NCI-H2029 treated with DMSO at 0.1 percent for 48 hours (cell line): ENCODE results near the gene STK38L.

ENCODE experiments used
- DNase-seq: peaks from one replicate; lab custom pipeline; 2025; lab: John Stamatoyannopoulos, UW

STK38L gene

DNA sequence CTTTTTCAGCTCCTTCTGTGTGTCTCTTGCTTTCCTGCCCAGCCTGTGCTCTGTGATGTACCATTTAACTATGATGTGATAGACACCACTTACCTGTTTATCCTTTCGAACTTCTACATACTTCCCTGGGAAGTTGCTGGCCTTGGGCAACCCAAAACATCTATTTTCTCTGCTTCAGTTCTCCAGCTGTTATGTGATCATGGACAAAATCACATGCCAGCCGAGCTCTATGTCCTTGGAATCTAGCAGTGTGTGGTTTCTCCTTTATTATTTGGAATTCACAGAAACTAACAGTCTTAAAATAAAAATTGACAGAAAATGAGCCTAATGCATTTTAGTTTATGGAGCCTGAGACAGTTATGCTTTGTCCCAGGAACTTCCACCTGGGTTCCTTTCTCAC lies 111.4 kb downstream of the STK38L start:
- DNase-seq, result no peak

DNA sequence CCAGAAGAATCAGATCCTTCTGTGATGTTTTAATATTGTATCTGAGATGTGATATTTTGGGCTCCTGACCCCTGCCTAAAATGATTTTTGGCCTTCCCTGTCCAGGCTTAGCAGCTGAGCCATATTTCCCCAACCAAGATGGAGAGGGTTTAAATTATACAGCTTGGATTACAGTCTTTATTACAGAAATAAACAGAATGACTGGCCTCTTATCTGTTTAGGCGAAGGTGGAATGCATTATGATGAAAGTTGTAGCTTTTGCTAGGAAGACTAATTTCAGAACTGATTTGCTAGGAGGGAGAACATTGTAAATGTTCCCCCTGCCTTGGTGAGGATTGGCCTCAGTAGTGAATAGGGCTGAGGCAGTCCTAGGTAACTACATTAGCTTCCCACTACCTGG lies 111.9 kb downstream of the STK38L start:
- DNase-seq, result no peak

DNA sequence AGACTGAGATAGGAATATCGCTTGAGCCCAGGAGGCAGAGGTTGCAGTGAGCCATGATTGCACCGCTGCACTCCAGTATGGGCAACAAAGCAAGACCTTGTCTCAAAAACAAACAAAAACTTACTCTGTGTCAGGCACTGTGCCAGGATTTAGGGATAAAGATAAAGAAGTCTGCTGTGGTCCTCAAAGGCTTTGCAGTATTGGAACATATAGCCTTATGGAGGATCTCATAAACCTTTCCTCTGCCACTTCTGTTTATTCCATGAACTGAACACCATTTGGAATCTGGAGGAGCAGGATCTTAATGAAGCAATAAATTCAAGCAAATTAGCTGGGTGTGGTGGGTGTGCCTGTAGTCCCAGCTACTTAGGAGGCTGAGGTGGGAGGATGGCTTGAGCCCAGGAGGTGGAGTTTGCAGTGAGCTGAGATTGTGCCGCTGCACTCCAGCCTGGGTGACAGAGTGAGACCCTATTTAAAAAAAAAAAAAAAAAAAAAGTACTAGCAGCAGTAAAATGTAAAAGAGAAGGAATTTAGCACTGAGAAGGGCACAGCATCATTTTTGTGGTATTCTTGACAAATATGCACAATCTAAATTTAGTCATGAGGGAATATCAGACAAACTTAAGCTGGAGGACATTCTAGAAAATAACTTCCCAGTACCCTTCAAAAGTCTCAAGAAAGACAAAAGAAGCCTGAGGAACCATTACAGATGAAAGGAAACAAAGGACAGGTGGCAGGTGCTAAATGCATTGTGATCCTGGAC lies 115.7 kb downstream of the STK38L start:
- DNase-seq, result no peak

DNA sequence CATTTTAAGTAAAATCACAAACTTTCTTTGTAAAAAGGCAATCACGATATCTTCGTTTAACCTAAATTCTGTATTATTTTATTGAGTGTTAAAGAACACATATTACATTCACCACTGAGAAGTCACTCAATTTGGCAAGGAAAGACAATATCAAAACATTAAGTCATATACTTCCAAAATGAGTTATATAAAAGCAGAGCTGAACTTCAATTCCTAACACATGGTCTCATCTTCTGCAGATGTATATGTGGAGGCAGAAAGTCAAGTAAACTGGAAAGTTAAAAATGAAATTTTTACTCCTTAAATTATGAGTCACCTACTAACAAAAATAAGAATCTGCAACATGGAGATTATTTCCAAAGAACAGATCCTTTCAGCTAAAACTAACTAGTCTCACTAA lies 117.3 kb downstream of the STK38L start:
- no peak for DNase-seq

DNA sequence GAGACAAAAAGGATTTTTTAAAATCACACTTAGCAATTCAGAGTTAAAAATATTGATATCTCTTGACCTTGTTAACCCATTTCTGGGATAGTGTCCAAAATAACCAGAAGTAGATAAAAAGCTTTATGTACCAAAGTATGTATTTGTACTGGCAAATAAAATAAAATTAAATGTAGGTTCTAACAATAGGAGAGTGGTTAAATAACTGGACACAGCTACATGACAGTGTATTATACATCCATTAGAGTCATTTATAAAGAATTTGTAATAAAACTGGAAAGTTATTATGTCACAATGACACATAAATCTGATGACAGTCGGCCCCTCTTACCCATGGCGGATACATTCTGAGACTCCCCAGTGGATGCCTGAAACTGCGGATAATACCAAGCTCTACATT lies 122.5 kb downstream of the STK38L start:
- DNase-seq, result no peak

DNA sequence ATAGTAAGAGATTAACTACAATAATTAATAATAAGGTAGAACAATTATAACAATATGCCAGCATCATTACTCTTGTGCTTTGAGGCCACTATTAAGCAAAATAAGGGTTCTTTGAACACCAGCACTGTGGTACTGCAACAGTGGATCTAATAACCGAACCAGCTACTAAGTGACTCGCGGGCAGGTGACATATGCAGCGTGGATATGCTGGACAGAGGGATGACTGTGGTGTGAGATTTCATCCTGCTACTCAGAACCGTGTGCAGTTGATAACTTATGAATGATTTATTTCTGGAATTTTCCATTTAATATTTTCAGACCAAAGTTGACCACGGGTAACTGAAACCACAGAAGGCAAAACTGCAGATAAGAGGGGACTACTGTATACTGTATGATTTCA lies 123.0 kb downstream of the STK38L start:
- DNase-seq, result no peak
